Osteoblast (primary cell): Measurements from ENCODE around the gene ZNF22. TPM values are rescaled to one million over a fixed set of nuclear protein-coding genes. Genes with fewer than 3 reads are reported as not detected.

Experiments
- DNase-seq: peaks from one replicate; pipeline ENCODE4 v3.0.0; 2011; ENCODE audit warnings: low spot score, mixed read lengths; ENCODE audit not compliant: insufficient read length; ENCODE audit errors: missing footprints
- H2AFZ ChIP-seq: 2 replicates; pipeline ENCODE4 v1.6.0; 2011; ENCODE audit warnings: mild to moderate bottlenecking, low read length
- H3K27ac ChIP-seq: 2 replicates; pipeline ENCODE4 v1.5.1; 2011; ENCODE audit warnings: mild to moderate bottlenecking, low read depth, low read length, moderate library complexity
- H3K27me3 ChIP-seq: 2 replicates; pipeline ENCODE4 v1.6.0; 2012; ENCODE audit warnings: mild to moderate bottlenecking, control low read depth, inconsistent platforms, low read length, moderate library complexity; ENCODE audit not compliant: insufficient read depth
- H3K36me3 ChIP-seq: 2 replicates; pipeline ENCODE4 v1.5.1; 2011; ENCODE audit warnings: mild to moderate bottlenecking, low read length, control low read depth, moderate library complexity; ENCODE audit not compliant: insufficient read depth
- H3K4me1 ChIP-seq: 2 replicates; pipeline ENCODE4 v1.5.1; 2011; ENCODE audit warnings: mild to moderate bottlenecking, low read length, control low read depth, moderate library complexity; ENCODE audit not compliant: insufficient read depth
- H3K4me2 ChIP-seq: 2 replicates; pipeline ENCODE4 v1.6.0; 2011; ENCODE audit warnings: mild to moderate bottlenecking, low read length; ENCODE audit not compliant: insufficient read depth
- H3K4me3 ChIP-seq: fragments of 200-600 bp; sonication (generic); 3 replicates; pipeline ENCODE4 v1.5.1; 2012; ENCODE audit warnings: mild to moderate bottlenecking, low read length, inconsistent platforms; ENCODE audit not compliant: insufficient read depth
- H3K79me2 ChIP-seq: 2 replicates; pipeline ENCODE4 v1.6.0; 2012; ENCODE audit warnings: mild to moderate bottlenecking, low read length, control low read depth, inconsistent platforms; ENCODE audit not compliant: insufficient read depth
- H3K9me3 ChIP-seq: 2 replicates; pipeline ENCODE4 v1.5.1; 2011; ENCODE audit warnings: low read depth, low read length, control low read depth
- H4K20me1 ChIP-seq: 2 replicates; pipeline ENCODE4 v1.6.0; 2012; ENCODE audit warnings: mild to moderate bottlenecking, low read length, control low read depth; ENCODE audit not compliant: insufficient read depth
- total RNA-seq: library from RNA; depleted of rRNA; stranded (reverse); fragments of >200 nt; gene quantifications from 2 replicates; pipeline ENCODE4 v1.2.3, GENCODE V29; 2012
- TF ChIP-seq, protein P1 (sequence below): IDR thresholded peaks from 2 replicates; pipeline ENCODE4 v1.5.1; 2011; ENCODE audit warnings: mild to moderate bottlenecking, low read depth, low read length, moderate library complexity; ENCODE audit errors: extremely low read depth

Gene ZNF22
- total RNA-seq, 1 donor = 13.8 TPM

DNA sequence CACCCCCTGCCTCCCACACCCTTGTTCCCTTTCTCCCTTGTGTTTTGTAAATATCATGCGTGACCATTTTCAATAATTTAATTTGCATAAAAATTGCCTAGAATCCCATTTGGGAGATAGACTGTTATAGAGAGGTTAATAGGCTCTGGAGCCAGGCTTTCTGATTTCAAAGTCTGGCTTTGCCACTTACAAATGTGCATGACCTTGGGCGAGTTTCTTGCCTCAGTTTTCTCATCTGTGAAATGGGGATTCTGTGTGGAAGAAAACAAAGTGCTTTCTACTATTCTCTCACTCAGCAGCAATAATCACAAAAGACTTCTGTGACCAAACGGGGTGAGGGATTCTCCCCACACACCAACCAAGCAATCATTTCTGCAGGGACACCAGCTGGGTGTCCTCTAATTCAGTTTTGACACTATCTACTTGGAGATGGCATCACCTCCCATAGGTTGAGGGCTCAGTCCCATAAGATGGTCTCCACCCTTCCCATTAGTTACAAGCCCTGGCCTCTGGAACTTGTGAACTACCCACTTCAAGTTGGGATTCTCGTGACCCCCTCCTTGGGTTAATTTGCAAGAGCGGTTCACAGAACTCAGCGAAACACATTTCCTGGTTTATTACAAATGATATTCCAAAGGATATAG is 3.5 kb upstream of the ZNF22 start:
- Histone ChIP-seq H3K36me3 (no peaks in the 10 kb centered on the region), H3K79me2 (peaks cover 4% of the 10 kb centered on the region), H4K20me1 (no peaks in the 10 kb centered on the region), H2AFZ (no peak overlapping the region), H3K27ac (peak overlapping the region; percentile 78), H3K4me1 (peaks cover 56% of the 10 kb centered on the region), H3K9me3 (no peaks in the 10 kb centered on the region), H3K4me2 (no peak overlapping the region), H3K27me3 (no peaks in the 10 kb centered on the region), H3K4me3 (no peak overlapping the region)
- DNase-seq = no peak
- TF ChIP-seq, protein P1, sequence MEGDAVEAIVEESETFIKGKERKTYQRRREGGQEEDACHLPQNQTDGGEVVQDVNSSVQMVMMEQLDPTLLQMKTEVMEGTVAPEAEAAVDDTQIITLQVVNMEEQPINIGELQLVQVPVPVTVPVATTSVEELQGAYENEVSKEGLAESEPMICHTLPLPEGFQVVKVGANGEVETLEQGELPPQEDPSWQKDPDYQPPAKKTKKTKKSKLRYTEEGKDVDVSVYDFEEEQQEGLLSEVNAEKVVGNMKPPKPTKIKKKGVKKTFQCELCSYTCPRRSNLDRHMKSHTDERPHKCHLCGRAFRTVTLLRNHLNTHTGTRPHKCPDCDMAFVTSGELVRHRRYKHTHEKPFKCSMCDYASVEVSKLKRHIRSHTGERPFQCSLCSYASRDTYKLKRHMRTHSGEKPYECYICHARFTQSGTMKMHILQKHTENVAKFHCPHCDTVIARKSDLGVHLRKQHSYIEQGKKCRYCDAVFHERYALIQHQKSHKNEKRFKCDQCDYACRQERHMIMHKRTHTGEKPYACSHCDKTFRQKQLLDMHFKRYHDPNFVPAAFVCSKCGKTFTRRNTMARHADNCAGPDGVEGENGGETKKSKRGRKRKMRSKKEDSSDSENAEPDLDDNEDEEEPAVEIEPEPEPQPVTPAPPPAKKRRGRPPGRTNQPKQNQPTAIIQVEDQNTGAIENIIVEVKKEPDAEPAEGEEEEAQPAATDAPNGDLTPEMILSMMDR = no peak

DNA sequence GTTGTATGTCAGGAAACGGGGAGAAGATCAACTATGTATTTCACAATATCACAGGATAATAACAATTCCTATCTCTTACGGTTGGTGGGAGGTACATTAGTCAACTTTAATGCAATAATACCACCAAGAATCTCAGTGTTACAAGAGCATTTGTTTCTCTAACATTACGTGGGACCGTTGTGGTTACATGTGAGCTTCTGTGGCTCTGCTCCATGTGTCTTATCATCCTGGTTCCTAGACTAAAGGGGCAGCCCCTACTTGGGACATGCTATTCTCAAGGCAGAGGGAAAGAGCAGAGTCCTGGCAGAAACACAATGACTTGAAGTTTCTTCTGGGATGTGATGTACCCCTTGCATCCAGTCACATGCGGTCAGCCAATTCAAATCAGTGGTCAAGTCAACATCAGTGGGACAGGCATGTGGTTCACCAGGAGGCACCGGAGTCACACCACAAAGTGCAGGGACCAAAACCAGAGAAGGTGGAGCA is 2.5 kb upstream of the ZNF22 start:
- Histone ChIP-seq H3K4me3 (no peak overlapping the region), H3K4me2 (peak overlapping the region; percentile 40), H3K79me2 (peaks cover 8% of the 10 kb centered on the region), H3K36me3 (peaks cover under 1% of the 10 kb centered on the region), H3K27ac (peak overlapping the region; percentile 34), H2AFZ (no peak overlapping the region), H3K27me3 (no peaks in the 10 kb centered on the region), H3K4me1 (peaks cover 56% of the 10 kb centered on the region), H3K9me3 (no peaks in the 10 kb centered on the region), H4K20me1 (no peaks in the 10 kb centered on the region)
- TF ChIP-seq, protein P1 = no peak
- peak; percentile 76 for DNase-seq

DNA sequence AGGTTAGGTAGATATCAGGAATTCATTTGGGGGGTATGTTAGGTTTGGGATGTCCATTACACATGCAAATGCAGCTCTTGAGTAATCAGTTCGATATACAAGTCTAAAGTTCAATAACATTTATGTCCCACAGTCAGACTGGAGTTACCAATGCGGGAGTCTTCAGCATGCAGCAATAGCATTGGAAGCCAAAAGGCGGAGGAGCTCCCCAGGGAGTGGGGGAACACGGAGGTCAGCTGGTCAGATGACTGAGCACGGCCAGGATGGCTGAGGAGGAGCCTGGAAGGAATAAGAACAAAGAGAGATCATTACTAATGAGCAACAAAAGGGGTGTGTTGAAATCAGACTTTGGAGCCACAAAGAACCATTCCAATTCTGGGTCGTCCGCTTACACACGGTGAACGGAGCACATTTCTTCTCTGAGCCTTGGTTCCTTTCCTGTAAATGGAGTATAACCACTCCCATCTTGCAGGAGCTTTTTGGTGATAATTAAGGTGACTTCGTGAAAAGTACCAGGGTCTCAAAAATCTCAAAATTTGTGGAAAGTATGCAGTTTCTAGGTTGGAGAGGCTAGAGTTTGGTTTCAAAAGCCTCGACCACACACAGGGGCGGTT is 478 bp upstream of the ZNF22 start:
- Histone ChIP-seq H3K4me1 (peaks cover 46% of the 10 kb centered on the region), H3K79me2 (peaks cover 14% of the 10 kb centered on the region), H4K20me1 (no peaks in the 10 kb centered on the region), H3K27me3 (no peaks in the 10 kb centered on the region), H3K4me2 (peak overlapping the region; percentile 96), H3K4me3 (peak overlapping the region; percentile 80), H3K27ac (peak overlapping the region; percentile 89), H3K9me3 (no peaks in the 10 kb centered on the region), H3K36me3 (peaks cover 8% of the 10 kb centered on the region), H2AFZ (peak overlapping the region; percentile 77)
- DNase-seq = peak; percentile 97
- TF ChIP-seq, protein P1 = no peak
